HepG2 (cell line): ENCODE data around the gene RNU4-1. TPM values are rescaled to one million over a fixed set of nuclear protein-coding genes. Genes with fewer than 3 reads are reported as not detected.

Experiments
- ARID4A ChIP-seq: sonication (generic); formaldehyde crosslinking; IDR thresholded peaks from 2 replicates; pipeline ENCODE4 v1.5.0; 2020; ENCODE audit warnings: mild to moderate bottlenecking, missing genetic modification reagents, borderline replicate concordance
- CBFB ChIP-seq: sonication (generic); formaldehyde crosslinking; IDR thresholded peaks from 2 replicates; pipeline ENCODE4 v1.4.0; 2020; ENCODE audit warnings: missing genetic modification reagents
- ELF3 ChIP-seq: IDR thresholded peaks from 2 replicates; pipeline ENCODE4 v1.6.1; 2016; ENCODE audit warnings: missing genetic modification reagents, missing compliant biosample characterization
- FOXO1 ChIP-seq: sonication (generic); formaldehyde crosslinking; IDR thresholded peaks from 2 replicates; pipeline ENCODE4 v1.4.0; 2020; ENCODE audit warnings: missing genetic modification reagents
- IRX3 ChIP-seq: sonication (generic); formaldehyde crosslinking; IDR thresholded peaks from 2 replicates; pipeline ENCODE4 v1.8.1; 2023; ENCODE audit warnings: mild to moderate bottlenecking, low read depth, missing genetic modification reagents, borderline replicate concordance
- KLF12 ChIP-seq: sonication (generic); formaldehyde crosslinking; IDR thresholded peaks from 2 replicates; pipeline ENCODE4 v1.4.0; 2020; ENCODE audit warnings: missing genetic modification reagents, borderline replicate concordance
- MED13 ChIP-seq: sonication (generic); formaldehyde crosslinking; IDR thresholded peaks from 2 replicates; pipeline ENCODE4 v1.5.0; 2020; ENCODE audit warnings: missing genetic modification reagents
- MEIS2 ChIP-seq: sonication (generic); formaldehyde crosslinking; IDR thresholded peaks from 2 replicates; pipeline ENCODE4 v1.9.0; 2021; ENCODE audit warnings: mild to moderate bottlenecking, missing genetic modification reagents
- MNT ChIP-seq: fragments of 450-650 bp; IDR thresholded peaks from 2 replicates; pipeline ENCODE4 v1.6.1; 2016
- NCOA2 ChIP-seq: sonication (generic); formaldehyde crosslinking; IDR thresholded peaks from 2 replicates; pipeline ENCODE4 v1.8.0; 2022; ENCODE audit warnings: inconsistent platforms
- NR2C2 ChIP-seq: sonication (generic); formaldehyde crosslinking; IDR thresholded peaks from 2 replicates; pipeline ENCODE4 v1.4.0; 2020; ENCODE audit warnings: missing genetic modification reagents, mild to moderate bottlenecking, moderate library complexity, borderline replicate concordance
- ONECUT2 ChIP-seq: sonication (generic); formaldehyde crosslinking; IDR thresholded peaks from 2 replicates; pipeline ENCODE4 v1.4.0; 2020; ENCODE audit warnings: missing genetic modification reagents
- SP1 ChIP-seq, 2 experiments: fragments of 450-650 bp in 1 of 2; sonication (generic) in 1 of 2; formaldehyde crosslinking in 1 of 2; IDR thresholded peaks; 2 replicates each; pipeline versions ENCODE4 v1.4.0 to v1.6.1; 2016 to 2020; ENCODE audit warnings: missing genetic modification reagents in 1 of 2
- SPEN ChIP-seq: sonication (generic); formaldehyde crosslinking; IDR thresholded peaks from 2 replicates; pipeline ENCODE4 v1.5.1; 2020; ENCODE audit warnings: low read depth, mild to moderate bottlenecking, missing genetic modification reagents
- ZBTB38 ChIP-seq: sonication (generic); formaldehyde crosslinking; IDR thresholded peaks from 2 replicates; pipeline ENCODE4 v1.5.1; 2020; ENCODE audit warnings: mild to moderate bottlenecking, missing genetic modification reagents
- ZC3H4 ChIP-seq: sonication (generic); formaldehyde crosslinking; IDR thresholded peaks from 2 replicates; pipeline ENCODE4 v1.4.0; 2020; ENCODE audit warnings: missing genetic modification reagents, borderline replicate concordance
- ZFP91 ChIP-seq: sonication (generic); formaldehyde crosslinking; IDR thresholded peaks from 2 replicates; pipeline ENCODE4 v1.9.0; 2022; ENCODE audit warnings: missing genetic modification reagents, mild to moderate bottlenecking, borderline replicate concordance
- ZNF101 ChIP-seq: sonication (generic); formaldehyde crosslinking; IDR thresholded peaks from 2 replicates; pipeline ENCODE4 v1.4.0; 2020; ENCODE audit warnings: mild to moderate bottlenecking, low read depth, missing genetic modification reagents, borderline replicate concordance
- ZNF331 ChIP-seq: sonication (generic); formaldehyde crosslinking; IDR thresholded peaks from 2 replicates; pipeline ENCODE4 v1.4.0; 2020; ENCODE audit warnings: missing genetic modification reagents
- ZNF333 ChIP-seq: sonication (generic); formaldehyde crosslinking; IDR thresholded peaks from 2 replicates; pipeline ENCODE4 v1.4.0; 2020; ENCODE audit warnings: mild to moderate bottlenecking, missing genetic modification reagents, borderline replicate concordance
- ZNF674 ChIP-seq: sonication (generic); formaldehyde crosslinking; IDR thresholded peaks from 2 replicates; pipeline ENCODE4 v1.5.0; 2020; ENCODE audit warnings: low read depth, mild to moderate bottlenecking, missing genetic modification reagents
- ZNF766 ChIP-seq: sonication (generic); formaldehyde crosslinking; IDR thresholded peaks from 2 replicates; pipeline ENCODE4 v1.5.0; 2020; ENCODE audit warnings: missing genetic modification reagents, borderline replicate concordance
- ZSCAN21 ChIP-seq: sonication (generic); formaldehyde crosslinking; IDR thresholded peaks from 2 replicates; pipeline ENCODE4 v1.8.0; 2022; ENCODE audit warnings: mild to moderate bottlenecking, missing genetic modification reagents, moderate library complexity, borderline replicate concordance
- polyA plus RNA-seq, 8 experiments: library from polyadenylated mRNA; depleted of rRNA in 3 of 8; stranded (reverse) in 7 of 8; unstranded in 1 of 8; fragments of >200 nt; fragmentation: Illumina TruSeq in 4 of 8; extraction: Trizol in 4 of 8; gene quantifications; 2 replicates each; pipeline versions ENCODE4 v1.2.1 to v1.2.3, GENCODE V29; 2011 to 2016; ENCODE audit warnings: low read depth in 4 of 8, missing spikeins in 1 of 8, mixed read lengths in 1 of 8; ENCODE audit not compliant: insufficient read depth in 1 of 8
- total RNA-seq, 5 experiments: library from RNA; depleted of rRNA; stranded (reverse); fragments of >200 nt; fragmentation: Illumina TruSeq; extraction: Trizol; gene quantifications; 2 replicates each; pipeline ENCODE4 v1.2.3, GENCODE V29; 2016; ENCODE audit warnings: low read depth in 1 of 5

Gene RNU4-1
- total and polyA plus RNA-seq, 2 of the 13 experiments (the other 11 are each of a cell fraction or from before 2014, with no cell fraction given), result 7,407 TPM; not detected in 1

GRCh38 chr12:120265473-120266179 is 27.4 kb downstream of the RNU4-1 start, which contains the start of gene PXN (continued):
- peak; percentile 69; the same call in 1 of the 2 replicates for TF ChIP-seq ARID4A (CRISPR knock-in tag)
- TF ChIP-seq MED13, result 0 out of 2 replicates have a peak, but pooled peaks have one; percentile 27
- no peak for TF ChIP-seq ZC3H4 (CRISPR knock-in tag)
- no peak for TF ChIP-seq ONECUT2
- 0 out of 2 replicates have a peak, but pooled peaks have one; percentile 56 for TF ChIP-seq MEIS2
- peak; percentile 66 for TF ChIP-seq NR2C2
- TF ChIP-seq MNT, result peak; percentile 67
- no peak for TF ChIP-seq ZNF766 (CRISPR knock-in tag)
- TF ChIP-seq FOXO1 (CRISPR knock-in tag), result no peak
- TF ChIP-seq ZNF674 (CRISPR knock-in tag), result no peak
- TF ChIP-seq ZSCAN21 (CRISPR knock-in tag), result no peak
- no peak for TF ChIP-seq IRX3 (CRISPR knock-in tag)
- peak; percentile 64 for TF ChIP-seq SPEN (CRISPR knock-in tag)
- 0 out of 2 replicates have a peak, but pooled peaks have one; percentile 9 for TF ChIP-seq ZNF331 (CRISPR knock-in tag)
- TF ChIP-seq KLF12 (CRISPR knock-in tag), result peak; percentile 91; the same call in 1 of the 2 replicates
- no peak for TF ChIP-seq SP1 (IDR thresholded peaks at IDR 0.05)
- TF ChIP-seq SP1 (CRISPR knock-in tag; IDR thresholded peaks at IDR 0.05), result peak; percentile 84
- no peak for TF ChIP-seq ZNF333
- TF ChIP-seq ZFP91 (CRISPR knock-in tag), result peak; percentile 21; the same call in 1 of the 2 replicates
- TF ChIP-seq ELF3, result 0 out of 2 replicates have a peak, but pooled peaks have one; percentile 14
- TF ChIP-seq ZNF101 (CRISPR knock-in tag), result no peak
- peak; percentile 36; the same call in 1 of the 2 replicates for TF ChIP-seq ZBTB38 (CRISPR knock-in tag)
- no peak for TF ChIP-seq CBFB (CRISPR knock-in tag)
- TF ChIP-seq NCOA2, result peak; percentile 32; the same call in 1 of the 2 replicates
